GM20431 (cell line): ENCODE results near the gene KCNA10.
"Not testable (repeated sequence)": the region's sequence is repeated elsewhere in the genome, so short reads cannot be mapped to it uniquely, and the experiment has no call there.

ENCODE experiments used
- in situ Hi-C: fragments of 300-500 bp; cut with MseI, MboI; formaldehyde crosslinking; loops from one replicate; pipeline ENCODE4 v1.15.0; 2020; ENCODE audit warnings: low sequenced_read_pairs; ENCODE audit not compliant: unreplicated experiment

The KCNA10 gene

GRCh38 chr1:110538075-110538474, 19.1 kb upstream of the KCNA10 start:
- in situ Hi-C loops: no loop called here

- in situ Hi-C loops: no loop called here
These were observed 17.0 kb upstream of the KCNA10 start for GRCh38 chr1:110535985-110536384.

GRCh38 chr1:110533230-110533629, 14.3 kb upstream of the KCNA10 start:
- in situ Hi-C loops: no loop called here

GRCh38 chr1:110529011-110529410, 10.0 kb upstream of the KCNA10 start:
- in situ Hi-C loops: no loop called here

GRCh38 chr1:110526201-110526780, 7.3 kb upstream of the KCNA10 start:
- in situ Hi-C loops: no loop called here

GRCh38 chr1:110525249-110525595, 6.2 kb upstream of the KCNA10 start:
- in situ Hi-C loops: no loop called here

GRCh38 chr1:110524311-110525248, 5.6 kb upstream of the KCNA10 start:
- in situ Hi-C loops: no loop called here

GRCh38 chr1:110523011-110523410, 4.0 kb upstream of the KCNA10 start:
- in situ Hi-C loops: no loop called here

GRCh38 chr1:110522560-110522959, 3.6 kb upstream of the KCNA10 start:
- in situ Hi-C loops: no loop called here

GRCh38 chr1:110520827-110521226, 1.9 kb upstream of the KCNA10 start:
- in situ Hi-C loops: no loop called here

GRCh38 chr1:110515891-110516290, 3.1 kb downstream of the KCNA10 start:
- in situ Hi-C loops: no loop called here

- in situ Hi-C loops: no loop called here
These were observed 3.9 kb downstream of the KCNA10 start for GRCh38 chr1:110515041-110515440.

GRCh38 chr1:110513511-110513910, 5.5 kb downstream of the KCNA10 start:
- in situ Hi-C loops: no loop called here

GRCh38 chr1:110511436-110511835, 7.5 kb downstream of the KCNA10 start:
- in situ Hi-C loops: no loop called here

- in situ Hi-C loops: not testable (repeated sequence)
These were observed 8.1 kb downstream of the KCNA10 start for GRCh38 chr1:110510921-110511320.

- in situ Hi-C loops: no loop called here
These were observed 9.3 kb downstream of the KCNA10 start for GRCh38 chr1:110509655-110510054.

GRCh38 chr1:110508028-110508940, 10.7 kb downstream of the KCNA10 start:
- in situ Hi-C loops: no loop called here

GRCh38 chr1:110506541-110506940, 12.4 kb downstream of the KCNA10 start:
- in situ Hi-C loops: no loop called here

GRCh38 chr1:110505596-110505995, 13.4 kb downstream of the KCNA10 start:
- in situ Hi-C loops: no loop called here

- in situ Hi-C loops: no loop called here
These were observed 14.7 kb downstream of the KCNA10 start for GRCh38 chr1:110504226-110504625.

GRCh38 chr1:110503471-110503870, 15.5 kb downstream of the KCNA10 start:
- in situ Hi-C loops: no loop called here
